GM21576 (cell line): Measurements from ENCODE around the gene UBASH3B.
"Not testable (repeated sequence)": the region's sequence is repeated elsewhere in the genome, so short reads cannot be mapped to it uniquely, and the experiment has no call there.

Experiments used
- ATAC-seq: cut with Tn5 transposase; IDR thresholded peaks from one replicate; pipeline ENCODE4 v1.9.1; 2021; ENCODE audit warnings: mild to moderate bottlenecking, moderate library complexity; ENCODE audit not compliant: unreplicated experiment

The UBASH3B gene

GRCh38 chr11:122803716-122804115 lies 148.2 kb downstream of the UBASH3B start:
- no peak for ATAC-seq

- no peak for ATAC-seq
Measured at GRCh38 chr11:122804161-122804560, 148.6 kb downstream of the UBASH3B start.

GRCh38 chr11:122804796-122805195 lies 149.3 kb downstream of the UBASH3B start:
- no peak for ATAC-seq

- ATAC-seq = no peak
Measured at GRCh38 chr11:122807731-122808477, 152.4 kb downstream of the UBASH3B start.

GRCh38 chr11:122808478-122808869 lies 153.0 kb downstream of the UBASH3B start:
- peak; percentile 82 for ATAC-seq

- no peak for ATAC-seq
Measured at GRCh38 chr11:122809866-122810265, 154.3 kb downstream of the UBASH3B start.

- no peak for ATAC-seq
Measured at GRCh38 chr11:122811721-122812120, 156.2 kb downstream of the UBASH3B start.

- ATAC-seq = no peak
Measured at GRCh38 chr11:122812638-122813037, 157.1 kb downstream of the UBASH3B start.

- ATAC-seq = no peak
Measured at GRCh38 chr11:122813176-122813893, 157.8 kb downstream of the UBASH3B start.

- no peak for ATAC-seq
Measured at GRCh38 chr11:122813894-122814270, 158.4 kb downstream of the UBASH3B start.

- no peak for ATAC-seq
Measured at GRCh38 chr11:122814401-122814800, 158.9 kb downstream of the UBASH3B start.

GRCh38 chr11:122815900-122816299 lies 160.4 kb downstream of the UBASH3B start:
- ATAC-seq = no peak

GRCh38 chr11:122816761-122817520 lies 161.4 kb downstream of the UBASH3B start:
- no peak for ATAC-seq

GRCh38 chr11:122820158-122820557 lies 164.6 kb downstream of the UBASH3B start:
- no peak for ATAC-seq

GRCh38 chr11:122821169-122821568 lies 165.6 kb downstream of the UBASH3B start:
- no peak for ATAC-seq

- no peak for ATAC-seq
Measured at GRCh38 chr11:122822241-122822640, 166.7 kb downstream of the UBASH3B start.

- no peak for ATAC-seq
Measured at GRCh38 chr11:122823564-122823963, 168.0 kb downstream of the UBASH3B start.

GRCh38 chr11:122829371-122829770 lies 173.8 kb downstream of the UBASH3B start:
- not testable (repeated sequence) for ATAC-seq

- ATAC-seq = not testable (repeated sequence)
Measured at GRCh38 chr11:122832297-122832696, 176.8 kb downstream of the UBASH3B start.

GRCh38 chr11:122832721-122833470 lies 177.4 kb downstream of the UBASH3B start:
- no peak for ATAC-seq
